ENCODE measurements around the gene ST6GAL1.

Gene ST6GAL1

DNA sequence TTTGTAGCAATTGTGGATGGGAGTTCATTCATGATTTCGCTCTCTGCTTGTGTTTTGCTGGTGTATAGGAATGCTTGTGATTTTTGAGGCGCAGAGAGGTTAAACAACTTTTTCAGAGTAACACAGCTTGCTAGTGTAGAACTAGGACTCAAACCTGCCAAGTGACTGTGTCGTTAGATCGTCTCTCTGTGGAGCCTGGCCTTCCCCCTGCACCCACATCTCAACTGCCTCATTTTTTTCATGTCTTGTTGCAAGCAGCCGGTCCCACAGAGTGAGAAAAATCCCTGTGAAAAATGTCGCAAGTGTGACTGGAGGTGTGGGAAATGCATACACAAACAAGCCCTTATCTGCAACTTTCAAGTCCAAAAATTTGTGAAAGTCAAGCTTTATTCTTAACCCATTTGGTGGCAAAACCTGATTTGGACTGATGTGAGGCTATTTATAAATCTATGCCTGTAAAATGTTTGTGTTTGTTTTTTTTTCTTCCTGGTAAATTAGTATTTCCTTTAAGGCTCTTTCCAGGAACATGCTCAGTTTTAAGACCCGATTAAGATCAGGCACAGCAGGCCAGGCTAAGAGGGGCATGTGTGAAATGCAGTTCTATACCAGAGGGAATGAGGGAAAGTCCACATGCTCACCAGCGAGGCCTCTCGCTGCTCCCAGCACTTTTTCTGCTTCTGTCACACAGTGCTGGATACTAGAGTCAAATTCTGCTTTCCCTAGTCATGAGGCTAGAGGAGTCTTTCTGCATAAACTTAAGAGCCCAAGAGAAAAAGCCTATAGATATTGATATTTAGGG, 25.8 kb downstream of the ST6GAL1 start:
- TF ChIP-seq, protein P1, sequence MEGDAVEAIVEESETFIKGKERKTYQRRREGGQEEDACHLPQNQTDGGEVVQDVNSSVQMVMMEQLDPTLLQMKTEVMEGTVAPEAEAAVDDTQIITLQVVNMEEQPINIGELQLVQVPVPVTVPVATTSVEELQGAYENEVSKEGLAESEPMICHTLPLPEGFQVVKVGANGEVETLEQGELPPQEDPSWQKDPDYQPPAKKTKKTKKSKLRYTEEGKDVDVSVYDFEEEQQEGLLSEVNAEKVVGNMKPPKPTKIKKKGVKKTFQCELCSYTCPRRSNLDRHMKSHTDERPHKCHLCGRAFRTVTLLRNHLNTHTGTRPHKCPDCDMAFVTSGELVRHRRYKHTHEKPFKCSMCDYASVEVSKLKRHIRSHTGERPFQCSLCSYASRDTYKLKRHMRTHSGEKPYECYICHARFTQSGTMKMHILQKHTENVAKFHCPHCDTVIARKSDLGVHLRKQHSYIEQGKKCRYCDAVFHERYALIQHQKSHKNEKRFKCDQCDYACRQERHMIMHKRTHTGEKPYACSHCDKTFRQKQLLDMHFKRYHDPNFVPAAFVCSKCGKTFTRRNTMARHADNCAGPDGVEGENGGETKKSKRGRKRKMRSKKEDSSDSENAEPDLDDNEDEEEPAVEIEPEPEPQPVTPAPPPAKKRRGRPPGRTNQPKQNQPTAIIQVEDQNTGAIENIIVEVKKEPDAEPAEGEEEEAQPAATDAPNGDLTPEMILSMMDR (conservative IDR thresholded peaks at IDR 0.05; ENCODE audit: low read depth, low read length) = no peak
- no peak overlapping the region for H2AFZ ChIP-seq (ENCODE audit: low read depth)
- H3K4me3 ChIP-seq (IDR thresholded peaks at IDR 0.05; ENCODE audit: insufficient read depth, low read depth, low read length) = no peak overlapping the region
- H3K36me3 ChIP-seq (ENCODE audit: insufficient read depth) = no peaks in the 10 kb centered on the region
- no peak overlapping the region for H3K27ac ChIP-seq
- no peak overlapping the region for H3K4me2 ChIP-seq
- H3K79me2 ChIP-seq (ENCODE audit: insufficient read depth, low read depth) = no peaks in the 10 kb centered on the region
- no peaks in the 10 kb centered on the region for H3K27me3 ChIP-seq (ENCODE audit: insufficient read depth, low read depth)
- no peaks in the 10 kb centered on the region for H3K4me1 ChIP-seq (ENCODE audit: low read depth, poor library complexity, severe bottlenecking)
- no peaks in the 10 kb centered on the region for H4K20me1 ChIP-seq (ENCODE audit: insufficient read depth)
- H3K9ac ChIP-seq = no peak overlapping the region

GRCh38 chr3:186959029-186959624, 28.8 kb downstream of the ST6GAL1 start:
- no peak overlapping the region for H3K4me3 ChIP-seq (IDR thresholded peaks at IDR 0.05; ENCODE audit: insufficient read depth, low read depth, low read length)
- no peaks in the 10 kb centered on the region for H3K79me2 ChIP-seq (ENCODE audit: insufficient read depth, low read depth)
- H4K20me1 ChIP-seq (ENCODE audit: insufficient read depth) = no peaks in the 10 kb centered on the region
- no peak overlapping the region for H3K27ac ChIP-seq
- TF ChIP-seq, protein P1 (conservative IDR thresholded peaks at IDR 0.05; ENCODE audit: low read depth, low read length) = no peak
- H3K36me3 ChIP-seq (ENCODE audit: insufficient read depth) = no peaks in the 10 kb centered on the region
- H3K9ac ChIP-seq = no peak overlapping the region
- H3K27me3 ChIP-seq (ENCODE audit: insufficient read depth, low read depth) = no peaks in the 10 kb centered on the region
- H3K4me1 ChIP-seq (ENCODE audit: low read depth, poor library complexity, severe bottlenecking) = no peaks in the 10 kb centered on the region
- H3K4me2 ChIP-seq = no peak overlapping the region
- no peak overlapping the region for H2AFZ ChIP-seq (ENCODE audit: low read depth)

- Histone ChIP-seq H3K4me2 (no peak overlapping the region), H3K36me3 (ENCODE audit: insufficient read depth) (no peaks in the 10 kb centered on the region), H4K20me1 (ENCODE audit: insufficient read depth) (no peaks in the 10 kb centered on the region)
Observed at GRCh38 chr3:186960347-186960746, 30.0 kb downstream of the ST6GAL1 start.

GRCh38 chr3:186962445-186962844, 32.1 kb downstream of the ST6GAL1 start:
- H3K27ac ChIP-seq = no peak overlapping the region
- no peaks in the 10 kb centered on the region for H3K79me2 ChIP-seq (ENCODE audit: insufficient read depth, low read depth)
- no peak overlapping the region for H3K4me2 ChIP-seq
- no peaks in the 10 kb centered on the region for H4K20me1 ChIP-seq (ENCODE audit: insufficient read depth)
- no peak overlapping the region for H2AFZ ChIP-seq (ENCODE audit: low read depth)
- no peak overlapping the region for H3K4me3 ChIP-seq (IDR thresholded peaks at IDR 0.05; ENCODE audit: insufficient read depth, low read depth, low read length)
- TF ChIP-seq, protein P1 (conservative IDR thresholded peaks at IDR 0.05; ENCODE audit: low read depth, low read length) = no peak
- H3K4me1 ChIP-seq (ENCODE audit: low read depth, poor library complexity, severe bottlenecking) = peaks cover 7% of the 10 kb centered on the region
- H3K27me3 ChIP-seq (ENCODE audit: insufficient read depth, low read depth) = no peaks in the 10 kb centered on the region
- no peak overlapping the region for H3K9ac ChIP-seq
- no peaks in the 10 kb centered on the region for H3K36me3 ChIP-seq (ENCODE audit: insufficient read depth)

More at GRCh38 chr3:186960347-186960746, 30.0 kb downstream of the ST6GAL1 start:
- H3K4me1 ChIP-seq (ENCODE audit: low read depth, poor library complexity, severe bottlenecking) = peaks cover 7% of the 10 kb centered on the region
- no peaks in the 10 kb centered on the region for H3K27me3 ChIP-seq (ENCODE audit: insufficient read depth, low read depth)
- H2AFZ ChIP-seq (ENCODE audit: low read depth) = no peak overlapping the region
- no peak overlapping the region for H3K27ac ChIP-seq
- no peak overlapping the region for H3K4me3 ChIP-seq (IDR thresholded peaks at IDR 0.05; ENCODE audit: insufficient read depth, low read depth, low read length)
- H3K79me2 ChIP-seq (ENCODE audit: insufficient read depth, low read depth) = no peaks in the 10 kb centered on the region
- no peak overlapping the region for H3K9ac ChIP-seq
- TF ChIP-seq, protein P1 (conservative IDR thresholded peaks at IDR 0.05; ENCODE audit: low read depth, low read length) = no peak

Measured in KMS-11 (cell line).